Ascending aorta (tissue), 2 donors: ENCODE measurements around the gene RHOXF2. TPM values are rescaled to one million over a fixed set of nuclear protein-coding genes. Genes with fewer than 3 reads are reported as not detected.
"Not testable (repeated sequence)": the region's sequence is repeated elsewhere in the genome, so short reads cannot be mapped to it uniquely, and the experiment has no call there.

Experiments used
- DNase-seq, 2 donors: peaks; one replicate each; pipeline ENCODE4 v3.0.0-alpha.2; 2019; ENCODE audit warnings: low spot score in 2 of 2
- H3K27ac ChIP-seq, 2 donors: fragments of 200-600 bp; sonication (generic); one replicate each; pipeline ENCODE4 v1.5.1; 2016 to 2017; ENCODE audit warnings: mild to moderate bottlenecking in 1 of 2
- H3K27me3 ChIP-seq: fragments of 200-600 bp; sonication (generic); one replicate; pipeline ENCODE4 v1.5.1; 2017
- H3K36me3 ChIP-seq, 2 donors: fragments of 200-600 bp; sonication (generic); one replicate each; pipeline ENCODE4 v1.5.1; 2016
- H3K4me1 ChIP-seq, 2 donors: fragments of 200-600 bp; sonication (generic); one replicate each; pipeline ENCODE4 v1.5.1; 2016 to 2017; ENCODE audit warnings: mild to moderate bottlenecking in 1 of 2
- H3K4me3 ChIP-seq, 2 donors: fragments of 200-600 bp; sonication (generic); one replicate each; pipeline ENCODE4 v1.5.1; 2016 to 2017; ENCODE audit warnings: mild to moderate bottlenecking in 1 of 2
- H3K9me3 ChIP-seq, 2 donors: fragments of 200-600 bp; sonication (generic); one replicate each; pipeline ENCODE4 v1.5.1; 2016
- CTCF ChIP-seq, 3 experiments: fragments of 200-600 bp in 2 of 3; fragments of 450-650 bp in 1 of 3; sonication (generic) in 2 of 3; IDR thresholded peaks; one replicate each; pipeline ENCODE4 v1.5.1; 2016 to 2019; ENCODE audit warnings: antibody characterized with exemption in 3 of 3, mild to moderate bottlenecking in 1 of 3, moderate library complexity in 1 of 3
- intact Hi-C: fragments of 100-400 bp; cut with DNase I; formaldehyde crosslinking; loops from one replicate; pipeline ENCODE4 v1.15.1; 2023
- total RNA-seq: library from RNA; depleted of rRNA; stranded (reverse); fragments of >200 nt; gene quantifications from one replicate; pipeline ENCODE4 v1.1.0, GENCODE V29; 2016

Gene RHOXF2
- total RNA-seq, 1 donor from 2014 or later = not detected

GRCh38 chrX:120145295-120145925 is 13.0 kb upstream of the RHOXF2 start:
- H3K27me3 ChIP-seq = no peaks in the 10 kb centered on the region
- no peak for DNase-seq
- TF ChIP-seq CTCF (IDR thresholded peaks at IDR 0.05) = no peak
- no peak overlapping the region for H3K4me3 ChIP-seq
- no peak overlapping the region for H3K27ac ChIP-seq
- no peaks in the 10 kb centered on the region for H3K9me3 ChIP-seq
- intact Hi-C loops = no loop called here
- no peaks in the 10 kb centered on the region for H3K36me3 ChIP-seq
- H3K4me1 ChIP-seq = no peaks in the 10 kb centered on the region

DNA sequence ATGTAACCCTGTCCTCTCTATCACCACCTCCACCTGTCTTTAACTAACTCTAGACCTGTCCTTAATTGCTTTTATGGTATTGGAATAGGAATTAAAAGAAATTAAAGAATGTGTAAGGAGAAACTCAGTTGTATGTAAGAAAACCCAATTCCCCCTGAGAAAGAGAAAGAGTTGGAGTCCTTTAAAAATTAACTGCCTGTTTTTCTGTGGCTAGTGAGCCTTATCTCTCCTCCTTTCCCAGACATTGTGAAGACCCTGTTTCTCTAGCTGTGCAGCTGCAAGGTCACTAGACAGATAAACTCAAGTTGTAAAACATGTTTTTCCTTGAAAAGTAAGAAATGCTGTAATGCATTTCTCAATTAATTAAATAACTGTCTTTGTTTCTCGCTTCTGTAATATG is 12.1 kb upstream of the RHOXF2 start:
- DNase-seq, H3K4me3 ChIP-seq, intact Hi-C loops, H3K4me1 ChIP-seq, H3K9me3 ChIP-seq, H3K27me3 ChIP-seq, H3K27ac ChIP-seq, H3K36me3 ChIP-seq: not testable (repeated sequence)

- intact Hi-C loops = no loop called here
Observed at GRCh38 chrX:120147537-120147936, 10.9 kb upstream of the RHOXF2 start.

DNA sequence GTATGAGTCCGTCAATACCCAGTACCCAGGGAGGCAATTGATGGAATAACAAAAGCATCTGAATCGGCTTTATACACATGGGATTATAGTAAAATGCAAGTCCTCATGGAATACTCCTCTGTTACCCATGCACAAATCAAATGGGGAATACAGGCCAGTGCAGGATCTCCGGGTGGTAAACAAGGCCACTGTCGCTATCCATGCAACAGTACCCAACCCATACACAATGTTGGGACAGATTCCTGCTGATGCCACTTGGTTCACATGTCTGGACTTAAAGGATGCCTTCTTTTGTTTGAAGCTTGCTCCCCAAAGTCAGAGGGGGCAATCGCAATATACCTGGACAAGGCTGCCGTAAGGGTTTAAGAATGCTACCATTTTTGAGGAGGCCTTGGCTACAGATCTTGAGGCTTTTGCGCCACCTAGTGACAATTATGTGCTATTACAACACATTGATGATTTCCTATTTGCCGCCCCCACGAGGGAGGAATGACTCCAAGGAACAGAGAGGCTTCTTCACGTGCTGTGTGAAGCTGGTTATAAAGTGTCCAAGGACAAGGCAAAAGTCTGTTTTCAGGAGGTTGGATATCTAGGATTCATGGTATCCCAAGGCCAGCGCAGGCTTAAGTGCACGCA is 8.2 kb upstream of the RHOXF2 start:
- H3K27me3 ChIP-seq, H3K4me1 ChIP-seq, intact Hi-C loops, H3K36me3 ChIP-seq, H3K4me3 ChIP-seq, DNase-seq, H3K9me3 ChIP-seq, H3K27ac ChIP-seq: not testable (repeated sequence)

More at GRCh38 chrX:120147537-120147936, 10.9 kb upstream of the RHOXF2 start:
- TF ChIP-seq CTCF (IDR thresholded peaks at IDR 0.05) = no peak
- Histone ChIP-seq H3K9me3 (no peaks in the 10 kb centered on the region), H3K4me1 (no peaks in the 10 kb centered on the region), H3K4me3 (no peak overlapping the region), H3K36me3 (no peaks in the 10 kb centered on the region), H3K27ac (no peak overlapping the region), H3K27me3 (no peaks in the 10 kb centered on the region)
- DNase-seq = no peak

DNA sequence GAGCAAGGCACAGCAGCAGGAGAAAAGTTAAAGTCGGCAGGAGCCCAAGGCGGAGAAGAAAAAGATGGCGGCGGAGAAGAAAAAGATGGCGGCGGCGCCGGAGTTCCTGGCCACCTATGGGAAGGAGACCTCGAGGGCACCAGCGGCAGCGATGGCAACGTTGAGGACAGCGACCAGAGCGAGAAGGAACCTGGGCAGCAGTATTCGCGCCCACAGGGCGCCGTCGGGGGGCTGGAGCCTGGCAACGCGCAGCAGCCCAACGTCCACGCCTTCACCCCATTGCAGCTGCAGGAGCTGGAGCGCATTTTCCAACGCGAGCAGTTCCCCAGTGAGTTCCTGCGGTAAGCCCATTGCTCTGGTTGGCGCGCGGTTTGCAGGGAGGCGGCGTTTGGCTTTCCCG is 673 bp downstream of the RHOXF2 start:
- H3K36me3 ChIP-seq, H3K4me1 ChIP-seq, DNase-seq, H3K9me3 ChIP-seq, H3K4me3 ChIP-seq, intact Hi-C loops, H3K27ac ChIP-seq, H3K27me3 ChIP-seq: not testable (repeated sequence)

- intact Hi-C loops = not testable (repeated sequence)
Observed at GRCh38 chrX:120193254-120193653, 34.8 kb downstream of the RHOXF2 start.

DNA sequence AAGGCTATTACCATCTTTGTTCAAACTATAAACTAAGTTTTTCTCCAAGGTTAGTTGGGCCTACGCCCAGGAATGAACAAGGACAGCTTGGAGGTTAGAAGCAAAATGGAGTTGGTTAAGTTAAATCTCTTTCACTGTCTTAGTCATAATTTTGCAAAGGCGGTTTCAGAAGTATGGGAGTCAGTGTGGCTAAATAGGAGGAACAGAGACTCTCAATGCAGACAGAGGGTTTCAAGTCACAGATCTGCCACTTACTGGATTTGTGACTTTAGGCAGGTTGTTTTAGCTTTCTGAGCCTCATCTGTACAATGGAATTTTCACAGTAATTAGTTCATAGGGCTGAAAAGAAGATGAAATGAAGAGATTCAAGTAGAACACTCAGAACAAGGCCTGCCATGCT is 35.3 kb downstream of the RHOXF2 start:
- H3K4me3 ChIP-seq, H3K27ac ChIP-seq, DNase-seq, H3K9me3 ChIP-seq, intact Hi-C loops, H3K27me3 ChIP-seq, H3K36me3 ChIP-seq, H3K4me1 ChIP-seq: not testable (repeated sequence)

More at GRCh38 chrX:120193254-120193653, 34.8 kb downstream of the RHOXF2 start:
- not testable (repeated sequence) for H3K27ac ChIP-seq, H3K9me3 ChIP-seq, H3K4me1 ChIP-seq, H3K27me3 ChIP-seq, H3K36me3 ChIP-seq, DNase-seq, H3K4me3 ChIP-seq

DNA sequence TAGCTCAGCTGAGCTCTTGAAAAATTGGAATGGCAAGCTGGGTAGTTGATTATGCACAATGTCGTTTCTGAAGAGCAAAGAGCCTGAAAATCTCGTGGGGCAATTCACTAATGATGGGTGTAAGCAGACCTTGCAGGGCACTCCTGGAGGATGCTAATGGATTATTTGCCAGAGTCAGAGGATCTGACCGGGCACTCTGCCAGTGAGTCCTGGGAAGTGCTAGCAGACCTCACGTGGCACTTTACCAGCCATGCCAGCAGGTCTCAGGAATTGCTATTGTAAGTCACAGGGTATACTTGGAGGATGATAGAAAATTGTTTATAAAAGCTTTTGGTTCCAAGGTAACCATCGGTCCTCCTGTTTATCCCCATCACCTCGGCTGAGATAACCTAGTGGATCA is 37.4 kb downstream of the RHOXF2 start:
- H3K36me3 ChIP-seq, intact Hi-C loops, H3K4me3 ChIP-seq, DNase-seq, H3K4me1 ChIP-seq, H3K27me3 ChIP-seq, H3K27ac ChIP-seq, H3K9me3 ChIP-seq: not testable (repeated sequence)

GRCh38 chrX:120196626-120197283 is 38.3 kb downstream of the RHOXF2 start:
- H3K27me3 ChIP-seq, H3K4me3 ChIP-seq, H3K9me3 ChIP-seq, intact Hi-C loops, H3K36me3 ChIP-seq, H3K27ac ChIP-seq, H3K4me1 ChIP-seq, DNase-seq: not testable (repeated sequence)
